ENCODE measurements around the gene GLTPD2. TPM values are rescaled to one million over a fixed set of nuclear protein-coding genes. Genes with fewer than 3 reads are reported as not detected.
A peak's percentile ranks its signal among the peaks of the same experiment; 100 is the strongest.

The GLTPD2 gene
- total and polyA plus RNA-seq, 10 of the 15 experiments (the other 5 are each of a cell fraction or from before 2014, with no cell fraction given): 0.16 to 0.34 TPM; not detected in 8

DNA sequence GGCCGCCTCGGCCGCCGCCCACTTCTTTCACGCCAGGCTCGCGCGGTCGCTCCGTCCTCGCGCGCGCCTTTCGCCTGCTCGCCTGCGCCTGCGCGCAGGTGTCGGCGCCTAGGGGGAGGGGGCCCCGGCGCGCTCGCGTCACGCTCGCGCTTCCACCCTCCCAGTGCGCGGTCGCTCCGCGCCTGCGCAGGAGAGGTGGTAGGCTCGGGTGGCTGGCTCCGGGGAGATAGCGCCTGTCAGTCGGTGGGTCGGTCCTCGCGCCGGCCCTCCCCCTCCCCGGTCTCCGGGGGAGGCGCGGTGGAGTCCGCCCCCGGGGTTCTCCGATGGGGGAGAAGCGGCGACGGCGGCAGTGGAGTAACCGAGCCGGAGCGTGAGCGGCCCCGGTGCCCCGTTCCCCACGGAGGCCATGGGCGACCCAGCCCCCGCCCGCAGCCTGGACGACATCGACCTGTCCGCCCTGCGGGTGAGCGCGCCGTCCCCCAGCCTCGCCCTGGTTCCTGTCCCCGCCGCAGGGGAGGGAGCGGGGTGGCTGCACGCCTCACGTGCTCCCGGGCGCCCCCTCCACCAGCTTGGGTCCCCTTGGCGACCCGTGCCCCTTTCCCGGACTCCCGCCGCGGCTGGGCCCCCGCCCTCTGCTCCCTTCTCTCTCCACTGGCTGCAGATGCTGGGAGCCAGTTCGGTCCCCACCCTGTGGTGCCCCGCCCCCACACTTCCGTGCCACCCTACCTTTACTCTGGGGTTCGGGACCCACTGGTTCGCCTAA, 44.6 kb downstream of the GLTPD2 start, which contains the start of gene MINK1 (continued):
- TF ChIP-seq, protein P1, sequence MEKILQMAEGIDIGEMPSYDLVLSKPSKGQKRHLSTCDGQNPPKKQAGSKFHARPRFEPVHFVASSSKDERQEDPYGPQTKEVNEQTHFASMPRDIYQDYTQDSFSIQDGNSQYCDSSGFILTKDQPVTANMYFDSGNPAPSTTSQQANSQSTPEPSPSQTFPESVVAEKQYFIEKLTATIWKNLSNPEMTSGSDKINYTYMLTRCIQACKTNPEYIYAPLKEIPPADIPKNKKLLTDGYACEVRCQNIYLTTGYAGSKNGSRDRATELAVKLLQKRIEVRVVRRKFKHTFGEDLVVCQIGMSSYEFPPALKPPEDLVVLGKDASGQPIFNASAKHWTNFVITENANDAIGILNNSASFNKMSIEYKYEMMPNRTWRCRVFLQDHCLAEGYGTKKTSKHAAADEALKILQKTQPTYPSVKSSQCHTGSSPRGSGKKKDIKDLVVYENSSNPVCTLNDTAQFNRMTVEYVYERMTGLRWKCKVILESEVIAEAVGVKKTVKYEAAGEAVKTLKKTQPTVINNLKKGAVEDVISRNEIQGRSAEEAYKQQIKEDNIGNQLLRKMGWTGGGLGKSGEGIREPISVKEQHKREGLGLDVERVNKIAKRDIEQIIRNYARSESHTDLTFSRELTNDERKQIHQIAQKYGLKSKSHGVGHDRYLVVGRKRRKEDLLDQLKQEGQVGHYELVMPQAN (conservative IDR thresholded peaks at IDR 0.05): peak; percentile 65; the same call in 1 of the 2 replicates
- TF ChIP-seq ZNF217 (IDR thresholded peaks at IDR 0.05): no peak
- TF ChIP-seq, protein P2, sequence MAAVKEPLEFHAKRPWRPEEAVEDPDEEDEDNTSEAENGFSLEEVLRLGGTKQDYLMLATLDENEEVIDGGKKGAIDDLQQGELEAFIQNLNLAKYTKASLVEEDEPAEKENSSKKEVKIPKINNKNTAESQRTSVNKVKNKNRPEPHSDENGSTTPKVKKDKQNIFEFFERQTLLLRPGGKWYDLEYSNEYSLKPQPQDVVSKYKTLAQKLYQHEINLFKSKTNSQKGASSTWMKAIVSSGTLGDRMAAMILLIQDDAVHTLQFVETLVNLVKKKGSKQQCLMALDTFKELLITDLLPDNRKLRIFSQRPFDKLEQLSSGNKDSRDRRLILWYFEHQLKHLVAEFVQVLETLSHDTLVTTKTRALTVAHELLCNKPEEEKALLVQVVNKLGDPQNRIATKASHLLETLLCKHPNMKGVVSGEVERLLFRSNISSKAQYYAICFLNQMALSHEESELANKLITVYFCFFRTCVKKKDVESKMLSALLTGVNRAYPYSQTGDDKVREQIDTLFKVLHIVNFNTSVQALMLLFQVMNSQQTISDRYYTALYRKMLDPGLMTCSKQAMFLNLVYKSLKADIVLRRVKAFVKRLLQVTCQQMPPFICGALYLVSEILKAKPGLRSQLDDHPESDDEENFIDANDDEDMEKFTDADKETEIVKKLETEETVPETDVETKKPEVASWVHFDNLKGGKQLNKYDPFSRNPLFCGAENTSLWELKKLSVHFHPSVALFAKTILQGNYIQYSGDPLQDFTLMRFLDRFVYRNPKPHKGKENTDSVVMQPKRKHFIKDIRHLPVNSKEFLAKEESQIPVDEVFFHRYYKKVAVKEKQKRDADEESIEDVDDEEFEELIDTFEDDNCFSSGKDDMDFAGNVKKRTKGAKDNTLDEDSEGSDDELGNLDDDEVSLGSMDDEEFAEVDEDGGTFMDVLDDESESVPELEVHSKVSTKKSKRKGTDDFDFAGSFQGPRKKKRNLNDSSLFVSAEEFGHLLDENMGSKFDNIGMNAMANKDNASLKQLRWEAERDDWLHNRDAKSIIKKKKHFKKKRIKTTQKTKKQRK (IDR thresholded peaks at IDR 0.05; ENCODE audit: low read depth, low read length): no peak
- TF ChIP-seq RBBP5 (conservative IDR thresholded peaks at IDR 0.05): no peak
- peak; percentile 91 for TF ChIP-seq NRF1 (conservative IDR thresholded peaks at IDR 0.05; ENCODE audit: low read depth, low read length)
- TF ChIP-seq, protein P3, sequence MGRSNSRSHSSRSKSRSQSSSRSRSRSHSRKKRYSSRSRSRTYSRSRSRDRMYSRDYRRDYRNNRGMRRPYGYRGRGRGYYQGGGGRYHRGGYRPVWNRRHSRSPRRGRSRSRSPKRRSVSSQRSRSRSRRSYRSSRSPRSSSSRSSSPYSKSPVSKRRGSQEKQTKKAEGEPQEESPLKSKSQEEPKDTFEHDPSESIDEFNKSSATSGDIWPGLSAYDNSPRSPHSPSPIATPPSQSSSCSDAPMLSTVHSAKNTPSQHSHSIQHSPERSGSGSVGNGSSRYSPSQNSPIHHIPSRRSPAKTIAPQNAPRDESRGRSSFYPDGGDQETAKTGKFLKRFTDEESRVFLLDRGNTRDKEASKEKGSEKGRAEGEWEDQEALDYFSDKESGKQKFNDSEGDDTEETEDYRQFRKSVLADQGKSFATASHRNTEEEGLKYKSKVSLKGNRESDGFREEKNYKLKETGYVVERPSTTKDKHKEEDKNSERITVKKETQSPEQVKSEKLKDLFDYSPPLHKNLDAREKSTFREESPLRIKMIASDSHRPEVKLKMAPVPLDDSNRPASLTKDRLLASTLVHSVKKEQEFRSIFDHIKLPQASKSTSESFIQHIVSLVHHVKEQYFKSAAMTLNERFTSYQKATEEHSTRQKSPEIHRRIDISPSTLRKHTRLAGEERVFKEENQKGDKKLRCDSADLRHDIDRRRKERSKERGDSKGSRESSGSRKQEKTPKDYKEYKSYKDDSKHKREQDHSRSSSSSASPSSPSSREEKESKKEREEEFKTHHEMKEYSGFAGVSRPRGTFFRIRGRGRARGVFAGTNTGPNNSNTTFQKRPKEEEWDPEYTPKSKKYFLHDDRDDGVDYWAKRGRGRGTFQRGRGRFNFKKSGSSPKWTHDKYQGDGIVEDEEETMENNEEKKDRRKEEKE (IDR thresholded peaks at IDR 0.05): no peak
- no peak for TF ChIP-seq YBX1 (IDR thresholded peaks at IDR 0.05)
- TF ChIP-seq NFXL1 (IDR thresholded peaks at IDR 0.05; ENCODE audit: borderline replicate concordance): no peak
- no peak for TF ChIP-seq POLR2AphosphoS2 (IDR thresholded peaks at IDR 0.05; ENCODE audit: low read depth, low read length)
- TF ChIP-seq, protein P4, sequence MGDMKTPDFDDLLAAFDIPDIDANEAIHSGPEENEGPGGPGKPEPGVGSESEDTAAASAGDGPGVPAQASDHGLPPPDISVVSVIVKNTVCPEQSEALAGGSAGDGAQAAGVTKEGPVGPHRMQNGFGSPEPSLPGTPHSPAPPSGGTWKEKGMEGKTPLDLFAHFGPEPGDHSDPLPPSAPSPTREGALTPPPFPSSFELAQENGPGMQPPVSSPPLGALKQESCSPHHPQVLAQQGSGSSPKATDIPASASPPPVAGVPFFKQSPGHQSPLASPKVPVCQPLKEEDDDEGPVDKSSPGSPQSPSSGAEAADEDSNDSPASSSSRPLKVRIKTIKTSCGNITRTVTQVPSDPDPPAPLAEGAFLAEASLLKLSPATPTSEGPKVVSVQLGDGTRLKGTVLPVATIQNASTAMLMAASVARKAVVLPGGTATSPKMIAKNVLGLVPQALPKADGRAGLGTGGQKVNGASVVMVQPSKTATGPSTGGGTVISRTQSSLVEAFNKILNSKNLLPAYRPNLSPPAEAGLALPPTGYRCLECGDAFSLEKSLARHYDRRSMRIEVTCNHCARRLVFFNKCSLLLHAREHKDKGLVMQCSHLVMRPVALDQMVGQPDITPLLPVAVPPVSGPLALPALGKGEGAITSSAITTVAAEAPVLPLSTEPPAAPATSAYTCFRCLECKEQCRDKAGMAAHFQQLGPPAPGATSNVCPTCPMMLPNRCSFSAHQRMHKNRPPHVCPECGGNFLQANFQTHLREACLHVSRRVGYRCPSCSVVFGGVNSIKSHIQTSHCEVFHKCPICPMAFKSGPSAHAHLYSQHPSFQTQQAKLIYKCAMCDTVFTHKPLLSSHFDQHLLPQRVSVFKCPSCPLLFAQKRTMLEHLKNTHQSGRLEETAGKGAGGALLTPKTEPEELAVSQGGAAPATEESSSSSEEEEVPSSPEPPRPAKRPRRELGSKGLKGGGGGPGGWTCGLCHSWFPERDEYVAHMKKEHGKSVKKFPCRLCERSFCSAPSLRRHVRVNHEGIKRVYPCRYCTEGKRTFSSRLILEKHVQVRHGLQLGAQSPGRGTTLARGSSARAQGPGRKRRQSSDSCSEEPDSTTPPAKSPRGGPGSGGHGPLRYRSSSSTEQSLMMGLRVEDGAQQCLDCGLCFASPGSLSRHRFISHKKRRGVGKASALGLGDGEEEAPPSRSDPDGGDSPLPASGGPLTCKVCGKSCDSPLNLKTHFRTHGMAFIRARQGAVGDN (IDR thresholded peaks at IDR 0.05): peak; percentile 35; the same call in 1 of the 2 replicates
- peak; percentile 62 to 63; a peak in 2 of 3 replicates for TF ChIP-seq EGR1 (IDR thresholded peaks at IDR 0.05; ENCODE audit: borderline replicate concordance in 1 of 2, low read depth in 2 of 2, low read length in 2 of 2)
- TF ChIP-seq, protein P5, sequence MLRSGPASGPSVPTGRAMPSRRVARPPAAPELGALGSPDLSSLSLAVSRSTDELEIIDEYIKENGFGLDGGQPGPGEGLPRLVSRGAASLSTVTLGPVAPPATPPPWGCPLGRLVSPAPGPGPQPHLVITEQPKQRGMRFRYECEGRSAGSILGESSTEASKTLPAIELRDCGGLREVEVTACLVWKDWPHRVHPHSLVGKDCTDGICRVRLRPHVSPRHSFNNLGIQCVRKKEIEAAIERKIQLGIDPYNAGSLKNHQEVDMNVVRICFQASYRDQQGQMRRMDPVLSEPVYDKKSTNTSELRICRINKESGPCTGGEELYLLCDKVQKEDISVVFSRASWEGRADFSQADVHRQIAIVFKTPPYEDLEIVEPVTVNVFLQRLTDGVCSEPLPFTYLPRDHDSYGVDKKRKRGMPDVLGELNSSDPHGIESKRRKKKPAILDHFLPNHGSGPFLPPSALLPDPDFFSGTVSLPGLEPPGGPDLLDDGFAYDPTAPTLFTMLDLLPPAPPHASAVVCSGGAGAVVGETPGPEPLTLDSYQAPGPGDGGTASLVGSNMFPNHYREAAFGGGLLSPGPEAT (IDR thresholded peaks at IDR 0.05; ENCODE audit: low read depth): no peak
- no peak for TF ChIP-seq ATF7 (IDR thresholded peaks at IDR 0.05; ENCODE audit: low read depth)
- TF ChIP-seq NFYA (IDR thresholded peaks at IDR 0.05; ENCODE audit: borderline replicate concordance, low read depth, low read length): no peak
